Thyroid gland (tissue), 4 donors: ENCODE data around the gene WNT10A.

ENCODE experiments used
- POLR2A ChIP-seq, 2 donors: fragments of 450-650 bp; IDR thresholded peaks; one replicate each; pipeline ENCODE4 v1.6.1; 2017; ENCODE audit warnings: antibody characterized with exemption in 2 of 2, mild to moderate bottlenecking in 2 of 2, moderate library complexity in 1 of 2
- TF ChIP-seq, protein P1 (sequence below), 6 experiments: fragments of 200-600 bp in 3 of 6; fragments of 450-650 bp in 3 of 6; sonication (generic) in 3 of 6; IDR thresholded peaks; one replicate each; pipeline ENCODE4 v1.5.1; 2016 to 2019; ENCODE audit warnings: antibody characterized with exemption in 6 of 6, mild to moderate bottlenecking in 2 of 6, inconsistent platforms in 1 of 6, moderate library complexity in 1 of 6

- TF ChIP-seq, protein P1, sequence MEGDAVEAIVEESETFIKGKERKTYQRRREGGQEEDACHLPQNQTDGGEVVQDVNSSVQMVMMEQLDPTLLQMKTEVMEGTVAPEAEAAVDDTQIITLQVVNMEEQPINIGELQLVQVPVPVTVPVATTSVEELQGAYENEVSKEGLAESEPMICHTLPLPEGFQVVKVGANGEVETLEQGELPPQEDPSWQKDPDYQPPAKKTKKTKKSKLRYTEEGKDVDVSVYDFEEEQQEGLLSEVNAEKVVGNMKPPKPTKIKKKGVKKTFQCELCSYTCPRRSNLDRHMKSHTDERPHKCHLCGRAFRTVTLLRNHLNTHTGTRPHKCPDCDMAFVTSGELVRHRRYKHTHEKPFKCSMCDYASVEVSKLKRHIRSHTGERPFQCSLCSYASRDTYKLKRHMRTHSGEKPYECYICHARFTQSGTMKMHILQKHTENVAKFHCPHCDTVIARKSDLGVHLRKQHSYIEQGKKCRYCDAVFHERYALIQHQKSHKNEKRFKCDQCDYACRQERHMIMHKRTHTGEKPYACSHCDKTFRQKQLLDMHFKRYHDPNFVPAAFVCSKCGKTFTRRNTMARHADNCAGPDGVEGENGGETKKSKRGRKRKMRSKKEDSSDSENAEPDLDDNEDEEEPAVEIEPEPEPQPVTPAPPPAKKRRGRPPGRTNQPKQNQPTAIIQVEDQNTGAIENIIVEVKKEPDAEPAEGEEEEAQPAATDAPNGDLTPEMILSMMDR (IDR thresholded peaks at IDR 0.05) = no peak
- TF ChIP-seq POLR2A (IDR thresholded peaks at IDR 0.05) = no peak
Measured at GRCh38 chr2:218877891-218878290, 2.8 kb upstream of the WNT10A start.
